ENCODE measurements around the gene WNT7B.

WNT7B gene

DNA sequence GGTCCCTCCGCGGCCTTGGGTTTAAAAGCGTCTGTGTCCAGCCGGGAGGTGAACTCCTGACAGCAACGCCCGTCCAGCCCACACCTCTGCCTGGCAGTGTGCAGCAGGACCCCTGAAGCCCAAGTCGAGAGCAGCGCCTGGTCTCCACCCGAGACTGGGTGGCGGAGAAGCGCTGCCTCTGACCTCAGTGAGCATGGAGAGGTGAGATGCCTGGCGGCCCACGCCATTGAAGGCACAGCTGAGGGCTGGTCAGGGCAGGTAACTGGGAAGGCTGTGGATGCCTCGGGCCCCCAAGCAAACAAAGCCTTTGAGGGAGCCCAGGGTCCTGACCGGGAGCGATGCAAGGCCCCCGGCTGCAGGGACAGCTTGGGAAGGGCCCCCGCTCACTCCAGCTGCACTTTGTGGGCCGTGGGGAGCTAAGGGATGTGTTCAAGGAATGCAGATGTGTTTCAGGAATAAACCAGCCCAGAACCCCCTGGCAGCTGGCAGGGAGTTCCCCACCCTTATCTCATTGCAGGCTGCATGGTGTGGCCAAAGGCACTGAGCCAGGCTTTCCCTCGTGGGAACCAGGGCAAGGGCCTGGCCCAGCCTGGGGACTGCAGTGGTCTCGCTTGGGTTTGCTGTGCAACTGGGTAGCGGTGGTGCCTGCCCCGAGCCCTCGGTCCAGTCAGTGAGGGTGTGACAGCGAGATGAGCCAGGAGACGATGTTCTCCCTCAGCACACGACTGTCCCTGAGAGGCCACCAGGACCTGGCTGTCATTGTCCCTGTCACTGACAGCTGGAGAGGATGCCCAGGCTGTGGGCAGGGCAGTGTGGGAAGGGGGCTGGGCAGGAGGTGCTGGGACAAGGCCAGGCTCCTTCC lies 92.5 kb downstream of the WNT7B start:
- peak; percentile 31 for DNase-seq

DNA sequence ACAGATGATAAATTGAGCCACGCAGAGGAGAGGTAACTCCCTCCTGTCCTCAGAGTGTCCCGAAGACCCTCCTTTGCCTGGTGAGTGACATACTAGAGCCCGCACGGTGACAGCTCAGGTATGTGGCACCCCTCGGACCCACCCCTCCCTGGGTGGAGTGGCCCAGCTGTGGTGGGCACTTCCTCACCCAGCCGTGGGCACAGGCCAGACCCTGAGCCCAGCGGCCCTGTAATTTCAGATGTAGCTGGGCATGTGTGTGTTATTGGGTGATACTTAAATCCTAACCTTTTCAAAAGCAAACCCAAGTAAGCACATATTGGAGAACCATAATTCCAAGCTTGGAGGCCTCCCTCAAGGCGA lies 93.2 kb downstream of the WNT7B start:
- no peak for DNase-seq

- DNase-seq = no peak
These were observed 93.8 kb downstream of the WNT7B start for GRCh38 chr22:45882881-45883810.

GRCh38 chr22:45881524-45881875 lies 95.5 kb downstream of the WNT7B start:
- DNase-seq = no peak

DNA sequence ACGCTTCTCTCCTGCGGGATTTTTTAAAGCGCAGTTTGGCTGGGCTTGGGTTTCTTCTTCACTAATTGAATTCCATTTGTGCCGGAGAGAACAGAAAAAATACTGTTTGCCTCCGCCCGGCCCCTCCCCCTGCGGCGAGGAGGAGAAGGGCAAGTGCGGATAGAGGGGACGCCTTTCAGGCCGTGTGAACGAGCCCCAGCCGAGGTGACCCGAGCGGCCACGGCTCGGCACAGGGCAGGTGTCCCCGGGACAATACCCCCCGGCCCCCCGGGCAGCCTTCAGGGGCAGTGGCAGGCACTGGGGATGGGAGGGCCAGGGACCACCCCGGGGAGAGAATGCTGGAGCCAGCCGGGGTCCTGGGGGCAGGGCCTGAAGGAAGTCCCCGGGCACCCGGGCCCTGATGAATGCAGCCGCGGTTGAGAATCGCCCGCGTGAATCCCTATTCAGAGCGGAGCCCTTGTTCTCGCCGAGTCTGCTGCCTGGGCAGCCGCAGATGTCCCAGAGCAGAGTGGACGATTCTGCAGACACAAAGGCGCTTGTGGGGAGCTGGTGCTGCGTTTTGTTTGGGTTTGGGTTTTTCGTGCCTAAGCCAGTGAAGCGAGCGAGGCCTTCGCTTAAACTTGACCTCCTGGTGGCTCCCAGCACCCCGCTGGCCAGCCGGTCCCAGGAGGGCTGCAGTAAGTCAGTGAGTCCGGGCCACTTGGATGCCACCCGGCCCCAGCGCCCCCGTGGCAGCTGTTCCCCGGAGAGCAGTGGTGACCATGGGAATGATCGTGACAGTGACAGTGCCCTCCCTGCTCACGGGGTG lies 96.0 kb downstream of the WNT7B start:
- DNase-seq = peak; percentile 32

DNA sequence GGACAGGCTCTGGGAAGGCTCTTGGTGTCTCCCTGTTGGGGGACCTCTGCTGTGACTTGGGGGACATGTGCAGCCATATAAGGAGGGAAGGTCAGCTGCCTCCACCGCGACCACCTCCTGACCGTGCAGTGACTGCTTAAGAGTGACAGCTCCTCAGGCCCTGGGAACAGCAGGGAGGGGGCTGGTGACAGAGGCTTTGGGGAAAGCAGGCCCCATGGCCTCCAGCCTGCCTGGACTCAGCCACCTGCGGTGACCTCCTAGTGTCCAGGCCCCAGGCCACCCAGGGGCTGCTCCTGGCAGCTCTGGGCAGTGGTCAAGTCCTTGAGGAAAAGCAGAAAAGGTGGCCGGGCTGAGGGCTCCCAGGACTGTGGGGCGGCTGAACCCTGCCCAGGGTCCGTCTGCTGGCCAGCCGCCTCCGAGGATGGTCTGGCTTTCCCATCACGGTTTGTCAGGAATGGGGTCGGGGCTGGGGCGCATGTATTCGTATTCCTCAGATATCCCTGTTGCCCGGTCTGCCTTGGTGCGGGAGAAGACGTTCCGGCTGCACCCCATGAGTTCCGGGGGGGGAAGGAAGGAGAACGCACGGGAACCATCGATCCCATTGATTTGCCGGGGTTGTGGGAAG lies 96.8 kb downstream of the WNT7B start:
- DNase-seq = no peak

DNA sequence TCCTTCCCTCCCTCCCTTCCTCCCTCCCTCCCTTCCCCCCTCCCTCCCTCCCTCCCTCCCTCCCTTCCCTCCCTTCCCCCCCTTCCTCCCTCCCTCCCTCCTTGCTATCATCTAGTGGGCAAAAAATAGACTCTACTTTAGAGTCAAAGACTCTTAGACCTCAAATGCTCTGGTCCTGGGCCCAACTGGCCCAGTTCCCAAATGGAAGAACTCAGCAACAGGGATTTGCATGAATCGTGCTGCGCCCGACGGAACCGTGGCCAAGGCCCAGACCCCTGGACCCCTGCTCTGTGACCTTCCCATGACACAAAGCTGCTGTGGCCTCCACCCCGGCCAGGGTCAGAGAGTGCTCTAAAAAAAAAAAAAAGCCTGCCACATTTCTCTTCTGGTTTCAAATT lies 97.4 kb downstream of the WNT7B start:
- no peak for DNase-seq

GRCh38 chr22:45878901-45879551 lies 97.9 kb downstream of the WNT7B start:
- DNase-seq = peak; percentile 28

- DNase-seq = peak; percentile 49
These were observed 98.7 kb downstream of the WNT7B start for GRCh38 chr22:45878051-45878781.

- no peak for DNase-seq
These were observed 99.3 kb downstream of the WNT7B start for GRCh38 chr22:45877651-45878050.

DNA sequence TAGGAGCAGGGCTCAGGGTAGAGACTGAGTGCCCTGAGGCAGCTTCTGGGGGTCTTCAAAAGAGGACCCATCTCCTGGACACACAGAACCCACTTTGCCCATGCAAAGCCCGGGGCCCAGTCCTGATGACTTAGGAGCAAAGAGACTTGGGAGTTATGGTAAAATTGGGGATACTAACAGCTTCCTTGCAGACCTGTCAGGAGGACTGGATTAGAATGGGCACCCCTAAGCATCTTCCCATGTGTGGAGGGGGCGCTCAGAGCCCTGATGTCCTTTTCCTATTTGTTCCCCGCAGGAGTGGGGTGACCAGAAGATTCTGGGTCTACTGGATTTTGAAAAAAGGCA lies 100.0 kb downstream of the WNT7B start:
- no peak for DNase-seq

DNA sequence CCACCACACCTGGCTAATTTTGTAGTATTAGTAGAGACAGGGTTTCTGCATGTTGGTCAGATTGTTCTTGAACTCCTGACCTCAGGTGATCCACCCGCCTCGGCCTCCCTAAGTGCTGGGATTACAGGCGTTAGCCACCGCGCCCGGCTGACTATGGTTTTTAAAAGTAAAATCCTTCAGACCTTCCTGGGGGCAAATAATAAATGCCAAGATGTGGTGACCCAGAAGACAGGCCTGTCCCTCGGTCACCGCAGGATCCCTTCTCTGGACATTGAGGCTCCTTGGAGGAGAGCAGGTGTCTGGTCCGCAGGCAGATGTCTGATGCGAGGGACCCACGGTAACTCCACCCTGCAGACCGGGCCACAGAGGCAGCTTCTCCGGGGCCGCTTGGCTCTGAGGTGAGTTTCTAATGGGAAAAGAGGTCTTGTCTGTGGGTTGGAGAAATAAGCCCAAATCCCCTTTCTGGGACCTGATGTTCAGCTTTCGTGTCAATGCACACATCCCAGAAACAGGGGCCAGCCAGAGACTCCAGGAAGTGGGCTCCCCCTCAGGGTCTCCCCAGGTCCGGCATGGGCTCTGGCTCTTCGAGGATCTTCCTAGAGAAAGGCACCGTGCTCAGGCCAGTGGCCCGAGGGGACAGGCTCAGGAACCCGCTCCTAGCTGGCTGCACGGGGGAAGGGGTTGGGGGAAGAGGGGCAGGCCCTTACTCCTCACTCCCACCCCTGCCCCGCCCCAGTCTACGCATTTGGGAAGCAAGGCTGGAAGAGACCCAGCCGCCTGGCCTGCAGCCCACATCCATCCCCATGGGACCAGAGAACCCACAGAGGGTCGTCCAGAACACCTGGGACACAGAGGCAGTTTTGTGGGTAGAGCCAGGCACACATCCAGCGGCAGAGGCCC lies 100.6 kb downstream of the WNT7B start:
- no peak for DNase-seq

- no peak for DNase-seq
These were observed 104.2 kb downstream of the WNT7B start for GRCh38 chr22:45872659-45873263.

DNA sequence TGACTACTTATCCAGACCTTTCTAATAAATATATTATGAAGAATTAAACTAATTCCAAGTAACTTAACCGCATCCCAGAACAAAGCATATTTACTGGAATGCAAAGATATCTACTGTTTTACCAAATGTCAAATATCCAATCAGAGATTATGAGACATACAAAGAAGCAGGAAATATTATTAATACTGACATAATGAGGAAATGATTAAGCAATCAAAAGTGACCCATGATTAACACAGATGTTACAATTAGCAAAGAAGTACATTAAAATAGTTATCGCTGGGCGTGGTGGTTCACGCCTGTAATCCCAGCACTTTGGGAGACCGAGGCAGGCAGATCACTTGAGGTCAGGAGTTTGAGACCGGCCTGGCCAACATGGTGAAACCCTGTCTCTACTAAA lies 105.2 kb downstream of the WNT7B start:
- DNase-seq = no peak
